ENCODE measurements around the gene KAT8. TPM values are rescaled to one million over a fixed set of nuclear protein-coding genes. Genes with fewer than 3 reads are reported as not detected.
A peak's percentile ranks its signal among the peaks of the same experiment; 100 is the strongest.

KAT8 gene
- polyA plus RNA-seq (2011; rRNA removed) (28.9 and 31.9 TPM in 2 replicates), polyA minus RNA-seq (2011; rRNA and poly(A)+ RNA removed) (14.6 and 22.9 TPM in 2 replicates)

- TF ChIP-seq CTCF (IDR thresholded peaks at IDR 0.05; ENCODE audit: insufficient read depth, low read depth, low read length) = no peak
- peaks cover 15% of the 10 kb centered on the region for H3K36me3 ChIP-seq (ENCODE audit: control insufficient read depth, insufficient read depth, low read length)
- ChIA-PET CTCF (interaction anchor here (0.6 to 2.6 kb wide), 7 partner anchors 10 to 306 kb away, joined by 3 to 13 read pairs (median 3); no protein-coding TSS in a partner anchor), POLR2A (interaction anchor here (0.6 to 1.6 kb wide), 7 partner anchors 10 to 343 kb away, joined by 3 to 19 read pairs (median 4); no protein-coding TSS in a partner anchor)
- no peaks in the 10 kb centered on the region for H3K27me3 ChIP-seq (ENCODE audit: control insufficient read depth, insufficient read depth, low read length)
- peak within 1 kb of the TSS; percentile 77 for H3K4me3 ChIP-seq (ENCODE audit: low read depth, low read length)
- DNase-seq (ENCODE audit: low read depth) = peak; percentile 83
Measured at GRCh38 chr16:31117384-31118222, at the start of gene KAT8. KAT8 (plus strand) TSS chr16:31117664; CDS start chr16:31117682, 18 bp downstream.

GRCh38 chr16:31071861-31072260 lies 45.6 kb upstream of the KAT8 start:
- Histone ChIP-seq H3K36me3 (ENCODE audit: control insufficient read depth, insufficient read depth, low read length) (peaks cover 2% of the 10 kb centered on the region), H3K4me3 (ENCODE audit: low read depth, low read length) (peak overlapping the region; percentile 81), H3K27me3 (ENCODE audit: control insufficient read depth, insufficient read depth, low read length) (no peaks in the 10 kb centered on the region)
- ChIA-PET POLR2A (no interaction called here), CTCF (interaction anchor here (1.0 kb wide), 1 partner anchor 86 kb away, joined by 7 read pairs; no protein-coding TSS in a partner anchor)
- DNase-seq (ENCODE audit: low read depth) = peak; percentile 82
- no peak for TF ChIP-seq CTCF (IDR thresholded peaks at IDR 0.05; ENCODE audit: insufficient read depth, low read depth, low read length)

- no peak for TF ChIP-seq CTCF (IDR thresholded peaks at IDR 0.05; ENCODE audit: insufficient read depth, low read depth, low read length)
- no peak for DNase-seq (ENCODE audit: low read depth)
- peaks cover 9% of the 10 kb centered on the region for H3K36me3 ChIP-seq (ENCODE audit: control insufficient read depth, insufficient read depth, low read length)
- ChIA-PET CTCF (interaction anchor here (0.7 to 1.8 kb wide), 2 partner anchors 70 to 72 kb away, joined by 3 to 7 read pairs; no protein-coding TSS in a partner anchor), POLR2A (no interaction called here)
- no peaks in the 10 kb centered on the region for H3K27me3 ChIP-seq (ENCODE audit: control insufficient read depth, insufficient read depth, low read length)
- H3K4me3 ChIP-seq (ENCODE audit: low read depth, low read length) = peak overlapping the region; percentile 81
Measured at GRCh38 chr16:31072540-31073141, 44.8 kb upstream of the KAT8 start.

GRCh38 chr16:31073142-31073969 lies 44.1 kb upstream of the KAT8 start:
- no peak for TF ChIP-seq CTCF (IDR thresholded peaks at IDR 0.05; ENCODE audit: insufficient read depth, low read depth, low read length)
- CTCF ChIA-PET = interaction anchor here (0.5 to 1.8 kb wide), 11 partner anchors 9 to 138 kb away, joined by 3 to 11 read pairs (median 3); partner anchors contain the start of genes BCKDK, HSD3B7 and SETD1A
- H3K36me3 ChIP-seq (ENCODE audit: control insufficient read depth, insufficient read depth, low read length) = peaks cover 15% of the 10 kb centered on the region
- H3K4me3 ChIP-seq (ENCODE audit: low read depth, low read length) = peak overlapping the region; percentile 81
- no peak for DNase-seq (ENCODE audit: low read depth)
- no peaks in the 10 kb centered on the region for H3K27me3 ChIP-seq (ENCODE audit: control insufficient read depth, insufficient read depth, low read length)
- POLR2A ChIA-PET = interaction anchor here (1.1 kb wide), 1 partner anchor 75 kb away, joined by 11 read pairs; no protein-coding TSS in a partner anchor
